Measurements from ENCODE around the gene ARHGAP45. TPM values are rescaled to one million over a fixed set of nuclear protein-coding genes. Genes with fewer than 3 reads are reported as not detected.

ARHGAP45 gene
- total RNA-seq, 4 donors from 2014 or later: 11.5 to 13.4 (median 12.6) TPM

DNA sequence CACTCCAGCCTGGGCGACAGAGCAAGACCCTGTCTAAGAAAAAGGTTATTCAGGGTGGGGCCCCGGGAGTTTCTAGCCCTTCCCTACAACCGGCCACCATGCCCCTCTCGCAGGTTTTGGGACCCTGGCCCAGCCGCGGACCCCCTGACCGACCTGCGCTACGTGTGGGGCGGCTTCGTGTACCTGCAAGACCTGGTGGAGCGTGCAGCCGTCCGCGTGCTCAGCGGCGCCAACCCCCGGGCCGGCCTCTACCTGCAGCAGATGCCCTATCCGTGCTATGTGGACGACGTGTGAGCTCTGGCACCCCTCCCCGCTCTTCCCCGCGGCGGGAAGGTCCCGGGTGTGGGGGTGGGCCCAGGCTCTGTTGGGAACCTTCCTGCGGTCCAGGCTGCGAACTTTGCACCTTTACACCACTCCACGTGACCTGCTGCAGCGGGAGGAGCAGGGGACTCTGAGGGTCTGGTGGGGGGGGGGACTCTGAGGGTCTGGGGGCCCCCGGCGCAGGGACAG lies 20.8 kb upstream of the ARHGAP45 start:
- WGBS: 98% methylated on average over 7 of the region's 33 CpGs
- Histone ChIP-seq H3K36me3 (peaks cover 10% of the 10 kb centered on the region), H3K27ac (no peak overlapping the region), H3K4me3 (no peak overlapping the region), H3K4me1 (peaks cover 23% of the 10 kb centered on the region), H3K9me3 (no peaks in the 10 kb centered on the region), H3K27me3 (no peaks in the 10 kb centered on the region)
- TF ChIP-seq, protein P1, sequence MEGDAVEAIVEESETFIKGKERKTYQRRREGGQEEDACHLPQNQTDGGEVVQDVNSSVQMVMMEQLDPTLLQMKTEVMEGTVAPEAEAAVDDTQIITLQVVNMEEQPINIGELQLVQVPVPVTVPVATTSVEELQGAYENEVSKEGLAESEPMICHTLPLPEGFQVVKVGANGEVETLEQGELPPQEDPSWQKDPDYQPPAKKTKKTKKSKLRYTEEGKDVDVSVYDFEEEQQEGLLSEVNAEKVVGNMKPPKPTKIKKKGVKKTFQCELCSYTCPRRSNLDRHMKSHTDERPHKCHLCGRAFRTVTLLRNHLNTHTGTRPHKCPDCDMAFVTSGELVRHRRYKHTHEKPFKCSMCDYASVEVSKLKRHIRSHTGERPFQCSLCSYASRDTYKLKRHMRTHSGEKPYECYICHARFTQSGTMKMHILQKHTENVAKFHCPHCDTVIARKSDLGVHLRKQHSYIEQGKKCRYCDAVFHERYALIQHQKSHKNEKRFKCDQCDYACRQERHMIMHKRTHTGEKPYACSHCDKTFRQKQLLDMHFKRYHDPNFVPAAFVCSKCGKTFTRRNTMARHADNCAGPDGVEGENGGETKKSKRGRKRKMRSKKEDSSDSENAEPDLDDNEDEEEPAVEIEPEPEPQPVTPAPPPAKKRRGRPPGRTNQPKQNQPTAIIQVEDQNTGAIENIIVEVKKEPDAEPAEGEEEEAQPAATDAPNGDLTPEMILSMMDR (IDR thresholded peaks at IDR 0.05): no peak
- TF ChIP-seq EP300 (IDR thresholded peaks at IDR 0.05) (no peak), POLR2A (IDR thresholded peaks at IDR 0.05) (no peak), POLR2AphosphoS5 (IDR thresholded peaks at IDR 0.05) (no peak)
- no peak for DNase-seq (ENCODE audit: low spot score in 2 of 2)

DNA sequence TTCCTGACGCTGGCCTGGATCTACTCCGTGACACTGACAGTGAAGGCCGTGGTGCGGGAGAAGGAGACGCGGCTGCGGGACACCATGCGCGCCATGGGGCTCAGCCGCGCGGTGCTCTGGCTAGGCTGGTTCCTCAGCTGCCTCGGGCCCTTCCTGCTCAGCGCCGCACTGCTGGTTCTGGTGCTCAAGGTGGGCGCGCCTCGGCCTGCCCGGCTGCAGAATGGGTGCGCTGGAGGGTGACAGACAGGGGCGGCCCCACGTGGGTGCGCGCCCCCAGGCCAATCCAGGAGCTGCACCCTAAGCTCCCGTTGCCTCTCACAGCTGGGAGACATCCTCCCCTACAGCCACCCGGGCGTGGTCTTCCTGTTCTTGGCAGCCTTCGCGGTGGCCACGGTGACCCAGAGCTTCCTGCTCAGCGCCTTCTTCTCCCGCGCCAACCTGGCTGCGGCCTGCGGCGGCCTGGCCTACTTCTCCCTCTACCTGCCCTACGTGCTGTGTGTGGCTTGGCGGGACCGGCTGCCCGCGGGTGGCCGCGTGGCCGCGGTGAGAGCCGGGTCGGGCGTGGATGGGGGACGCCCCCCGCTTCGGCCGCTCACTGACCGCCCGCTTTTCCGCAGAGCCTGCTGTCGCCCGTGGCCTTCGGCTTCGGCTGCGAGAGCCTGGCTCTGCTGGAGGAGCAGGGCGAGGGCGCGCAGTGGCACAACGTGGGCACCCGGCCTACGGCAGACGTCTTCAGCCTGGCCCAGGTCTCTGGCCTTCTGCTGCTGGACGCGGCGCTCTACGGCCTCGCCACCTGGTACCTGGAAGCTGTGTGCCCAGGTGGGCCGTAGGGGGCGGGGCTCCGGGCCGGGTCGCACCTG lies 19.9 kb upstream of the ARHGAP45 start:
- H3K27me3 ChIP-seq: no peaks in the 10 kb centered on the region
- H3K9me3 ChIP-seq: no peaks in the 10 kb centered on the region
- H3K4me1 ChIP-seq: peaks cover 14% of the 10 kb centered on the region
- H3K36me3 ChIP-seq: peaks cover 10% of the 10 kb centered on the region
- DNase-seq (ENCODE audit: low spot score in 2 of 2): no peak
- H3K4me3 ChIP-seq: no peak overlapping the region
- no peak for TF ChIP-seq EP300 (IDR thresholded peaks at IDR 0.05)
- TF ChIP-seq POLR2A (IDR thresholded peaks at IDR 0.05): no peak
- no peak for TF ChIP-seq POLR2AphosphoS5 (IDR thresholded peaks at IDR 0.05)
- TF ChIP-seq, protein P1 (IDR thresholded peaks at IDR 0.05): no peak
- WGBS: 88% methylated on average over 50 of the region's 77 CpGs
- no peak overlapping the region for H3K27ac ChIP-seq

DNA sequence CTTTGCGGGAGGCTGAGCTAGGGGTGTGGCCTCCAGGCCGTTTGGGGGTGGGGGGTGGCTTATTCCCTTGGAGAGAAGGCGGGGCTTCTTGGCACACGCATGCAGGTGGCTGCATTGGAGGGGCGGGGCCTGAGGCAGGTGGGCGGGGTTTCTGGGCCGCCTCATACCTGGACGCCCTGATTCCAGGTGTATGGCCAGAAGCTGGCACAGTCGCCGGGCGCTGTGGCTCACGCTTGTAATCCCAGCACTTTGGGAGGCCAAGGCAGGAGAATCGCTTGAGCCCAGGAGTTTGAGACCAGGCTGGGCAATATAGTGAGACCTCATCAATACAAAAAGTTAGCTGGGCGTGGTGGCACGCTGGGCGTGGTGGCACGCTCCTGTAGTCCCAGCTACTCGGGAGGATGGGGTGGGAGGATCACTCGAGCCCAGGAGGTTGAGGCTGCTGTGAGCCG lies 19.2 kb upstream of the ARHGAP45 start:
- Histone ChIP-seq H3K4me3 (no peak overlapping the region), H3K27me3 (no peaks in the 10 kb centered on the region), H3K36me3 (peaks cover 10% of the 10 kb centered on the region), H3K9me3 (no peaks in the 10 kb centered on the region), H3K4me1 (peaks cover 8% of the 10 kb centered on the region), H3K27ac (no peak overlapping the region)
- WGBS: 84% methylated on average over 8 of the region's 20 CpGs
- no peak for DNase-seq (ENCODE audit: low spot score in 2 of 2)
- no peak for TF ChIP-seq EP300 (IDR thresholded peaks at IDR 0.05)
- TF ChIP-seq POLR2A (IDR thresholded peaks at IDR 0.05): no peak

DNA sequence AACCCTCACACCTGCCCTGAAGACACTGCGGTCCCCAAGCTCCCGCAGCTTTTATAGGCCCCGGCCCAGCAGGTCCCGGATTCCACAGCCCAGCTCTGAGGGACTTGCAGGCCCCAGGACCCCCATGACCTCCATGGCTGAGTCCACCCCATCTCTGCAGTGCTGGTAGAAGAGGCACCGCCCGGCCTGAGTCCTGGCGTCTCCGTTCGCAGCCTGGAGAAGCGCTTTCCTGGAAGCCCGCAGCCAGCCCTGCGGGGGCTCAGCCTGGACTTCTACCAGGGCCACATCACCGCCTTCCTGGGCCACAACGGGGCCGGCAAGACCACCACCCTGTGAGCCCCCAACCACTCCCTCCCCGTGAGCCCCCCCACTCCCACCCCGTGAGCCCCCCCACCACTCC lies 17.9 kb upstream of the ARHGAP45 start:
- H3K9me3 ChIP-seq: no peaks in the 10 kb centered on the region
- H3K4me3 ChIP-seq: no peak overlapping the region
- TF ChIP-seq, protein P1 (IDR thresholded peaks at IDR 0.05): no peak
- no peak for TF ChIP-seq POLR2A (IDR thresholded peaks at IDR 0.05)
- TF ChIP-seq EP300 (IDR thresholded peaks at IDR 0.05): no peak
- TF ChIP-seq POLR2AphosphoS5 (IDR thresholded peaks at IDR 0.05): no peak
- WGBS: 95% methylated on average over 9 of the region's 17 CpGs
- DNase-seq (ENCODE audit: low spot score in 2 of 2): no peak
- peaks cover 10% of the 10 kb centered on the region for H3K36me3 ChIP-seq
- H3K27ac ChIP-seq: no peak overlapping the region
- no peaks in the 10 kb centered on the region for H3K27me3 ChIP-seq
- no peaks in the 10 kb centered on the region for H3K4me1 ChIP-seq

DNA sequence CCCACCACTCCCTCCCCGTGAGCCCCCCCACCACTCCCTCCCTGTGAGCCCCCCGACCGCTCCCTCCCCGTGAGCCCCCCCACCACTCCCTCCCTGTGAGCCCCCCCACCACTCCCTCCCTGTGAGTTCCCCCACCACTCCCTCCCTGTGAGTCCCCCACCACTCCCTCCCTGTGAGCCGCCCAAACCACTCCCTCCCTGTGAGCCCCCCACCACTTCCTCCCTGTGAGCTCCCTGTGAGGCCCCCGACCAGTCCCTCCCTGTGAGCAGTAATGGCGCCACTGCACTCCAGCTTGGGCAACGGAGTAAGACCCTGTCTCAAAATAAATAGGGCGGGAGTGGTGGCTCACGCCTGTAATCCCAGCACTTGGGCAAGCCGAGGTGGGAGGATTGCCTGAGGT lies 17.2 kb upstream of the ARHGAP45 start:
- DNase-seq (ENCODE audit: low spot score in 2 of 2): no peak

More for the DNA sequence above, 17.2 kb upstream of the ARHGAP45 start:
- H3K4me3 ChIP-seq: no peak overlapping the region
- no peaks in the 10 kb centered on the region for H3K4me1 ChIP-seq
- no peaks in the 10 kb centered on the region for H3K9me3 ChIP-seq
- TF ChIP-seq EP300 (IDR thresholded peaks at IDR 0.05) (no peak), POLR2A (IDR thresholded peaks at IDR 0.05) (no peak), POLR2AphosphoS5 (IDR thresholded peaks at IDR 0.05) (no peak)
- TF ChIP-seq, protein P1 (IDR thresholded peaks at IDR 0.05): no peak
- H3K27ac ChIP-seq: no peak overlapping the region
- 80% methylated on average over 3 of the region's 11 CpGs for WGBS
- H3K27me3 ChIP-seq: no peaks in the 10 kb centered on the region
- peaks cover 16% of the 10 kb centered on the region for H3K36me3 ChIP-seq

Measured in suprapubic skin (tissue), 4 donors.